Stimulated activated CD8-positive, alpha-beta memory T cell treated with anti-CD3 and anti-CD28 coated beads, Interleukin-2, amount 100 ng/mL, for 48 hours (primary cell): Measurements from ENCODE around the gene SIGMAR1.

ENCODE experiments used
- DNase-seq, 2 donors: peaks; one replicate each; pipeline ENCODE4 v3.0.0-alpha.2; 2020; ENCODE audit warnings: low read depth in 2 of 2

The SIGMAR1 gene

DNA sequence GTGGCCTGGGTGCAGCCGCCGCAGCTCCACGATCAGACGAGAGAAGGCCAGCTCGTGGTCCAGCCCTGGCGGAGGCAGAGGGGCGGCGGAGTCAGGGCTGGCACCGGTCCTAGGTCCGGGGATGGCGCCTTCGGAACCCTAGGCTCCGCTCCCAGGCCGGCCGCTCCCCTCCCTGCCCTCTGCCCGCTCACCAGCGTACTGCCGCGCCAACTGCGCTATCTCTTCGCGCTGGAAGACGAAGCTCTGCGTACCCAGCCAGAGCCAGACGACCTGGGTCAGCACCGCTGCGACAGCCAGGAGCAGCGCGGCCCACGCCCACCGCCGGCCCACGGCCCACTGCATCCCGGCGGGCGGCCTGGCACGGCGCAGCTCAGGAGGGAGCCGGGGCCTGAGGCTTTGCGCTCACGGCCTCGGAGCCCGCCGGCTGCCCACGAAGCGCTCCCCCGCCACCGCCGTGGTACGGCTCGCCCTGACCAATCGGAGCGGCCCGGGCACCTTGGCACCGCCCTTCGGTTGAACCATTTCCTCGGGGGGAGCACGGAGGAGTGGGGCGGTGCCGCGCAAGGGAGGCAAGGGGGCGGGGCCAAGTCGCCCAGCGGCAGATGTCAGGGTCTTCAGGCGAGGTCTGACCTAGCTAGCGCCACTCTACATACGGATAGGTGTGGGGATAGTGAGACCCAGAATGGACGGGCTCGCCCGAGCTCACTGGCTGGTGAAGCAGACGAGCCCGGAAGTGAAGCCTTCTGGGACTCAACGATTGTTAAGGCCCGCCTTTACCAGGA lies at the start of gene SIGMAR1:
Gene SIGMAR1 (minus strand): TSS at position 432 of the 782 bp plus-strand sequence. CDS start 90 bp downstream, at position 342.
- peak; percentile 90 to 92 for DNase-seq

DNA sequence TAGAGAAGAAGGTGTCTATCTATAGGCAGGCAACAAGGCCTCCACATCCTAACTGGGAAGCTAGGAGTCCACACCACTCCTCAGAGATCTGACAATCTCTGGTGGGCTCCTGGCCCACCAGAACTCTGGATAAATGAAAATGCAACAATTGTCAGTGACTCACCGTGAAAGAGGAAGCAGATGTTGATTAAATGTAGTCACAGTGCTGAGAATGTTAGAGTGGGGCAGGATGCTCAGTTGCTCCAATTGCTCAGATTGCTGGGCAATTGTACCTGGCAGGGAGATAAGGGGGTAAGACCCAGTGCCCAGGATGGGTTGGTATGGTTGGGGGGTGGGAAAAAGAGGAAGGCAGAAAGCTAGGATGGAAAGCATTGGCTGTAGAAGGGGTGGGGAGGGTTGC lies 49.1 kb upstream of the SIGMAR1 start:
- no peak for DNase-seq

DNA sequence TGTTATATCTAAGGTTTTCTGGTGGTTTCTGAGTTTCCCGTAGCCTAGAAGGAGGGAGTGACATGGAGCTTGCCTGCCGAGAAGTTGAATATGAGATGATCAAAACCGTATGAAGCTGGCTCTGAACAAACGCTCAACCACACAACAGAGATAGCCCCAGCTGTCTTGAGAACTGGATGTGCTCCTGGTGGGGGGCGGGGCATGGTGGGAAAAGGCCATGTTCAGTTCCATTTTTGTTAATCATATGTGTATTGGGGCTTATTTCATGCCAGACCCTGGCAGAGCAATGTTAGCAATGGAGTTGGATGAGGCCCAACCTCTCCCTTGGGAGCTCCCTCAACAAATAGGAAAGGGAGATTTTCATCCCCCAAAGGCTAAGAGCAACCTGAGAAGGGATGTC lies 48.6 kb upstream of the SIGMAR1 start:
- no peak for DNase-seq

DNA sequence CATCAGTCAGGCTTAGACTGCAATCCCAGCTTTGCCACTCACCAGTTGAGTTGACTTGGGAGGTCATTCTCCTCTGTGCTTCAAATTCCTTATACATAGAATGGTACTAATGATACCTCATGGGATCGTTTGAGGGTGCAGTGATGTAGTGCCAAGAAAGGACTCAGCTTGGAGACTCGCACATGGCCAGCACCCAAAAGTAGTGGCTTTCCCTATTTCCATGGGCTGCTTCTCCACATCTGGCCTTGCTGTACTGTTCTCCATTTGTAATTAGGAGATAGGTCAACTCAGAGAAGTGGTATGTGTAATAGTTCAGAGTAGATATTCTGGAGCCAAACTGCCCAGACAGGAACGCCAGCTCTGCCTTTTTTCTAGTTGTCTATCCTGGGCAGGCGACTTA lies 48.0 kb upstream of the SIGMAR1 start:
- DNase-seq: no peak

DNA sequence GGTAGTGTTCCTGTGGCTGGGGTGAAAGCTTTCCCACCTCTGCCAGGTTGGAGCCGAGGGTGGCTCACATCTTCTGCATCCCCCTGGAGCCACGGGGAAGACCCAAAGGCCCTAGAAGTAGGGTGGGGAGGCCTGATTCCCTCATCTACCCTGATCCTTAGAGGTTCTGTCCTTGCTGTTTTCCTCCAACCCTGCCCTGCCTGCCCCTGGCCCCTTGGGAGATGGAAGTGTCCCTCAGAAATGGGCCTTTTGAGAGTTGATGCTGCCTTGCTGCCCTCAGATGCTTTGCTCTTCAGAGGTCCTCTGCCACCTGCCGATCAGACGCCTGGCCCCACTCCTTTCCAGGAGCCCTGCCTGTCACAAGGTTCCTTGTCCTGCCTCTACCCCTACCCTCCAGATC lies 47.2 kb upstream of the SIGMAR1 start:
- no peak for DNase-seq

DNA sequence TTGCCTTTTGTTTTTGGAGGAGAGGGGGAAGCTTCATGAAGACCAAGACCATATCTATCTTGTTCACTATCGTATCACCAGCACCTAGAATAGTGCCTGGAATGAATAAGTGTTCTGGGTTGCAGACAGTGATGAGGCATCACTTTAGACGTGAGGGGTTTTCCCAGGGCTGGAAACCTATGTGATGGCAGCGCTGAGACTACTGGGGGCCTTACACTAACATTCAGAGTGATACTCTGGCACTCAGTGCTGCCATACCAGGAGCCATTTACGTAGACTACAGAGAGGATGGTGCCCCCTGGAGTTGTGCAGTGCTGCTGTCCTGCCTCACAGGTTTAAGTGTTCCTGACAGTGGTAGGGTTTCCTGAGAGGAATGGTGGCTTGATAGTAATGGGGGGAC lies 46.6 kb upstream of the SIGMAR1 start:
- DNase-seq: no peak

DNA sequence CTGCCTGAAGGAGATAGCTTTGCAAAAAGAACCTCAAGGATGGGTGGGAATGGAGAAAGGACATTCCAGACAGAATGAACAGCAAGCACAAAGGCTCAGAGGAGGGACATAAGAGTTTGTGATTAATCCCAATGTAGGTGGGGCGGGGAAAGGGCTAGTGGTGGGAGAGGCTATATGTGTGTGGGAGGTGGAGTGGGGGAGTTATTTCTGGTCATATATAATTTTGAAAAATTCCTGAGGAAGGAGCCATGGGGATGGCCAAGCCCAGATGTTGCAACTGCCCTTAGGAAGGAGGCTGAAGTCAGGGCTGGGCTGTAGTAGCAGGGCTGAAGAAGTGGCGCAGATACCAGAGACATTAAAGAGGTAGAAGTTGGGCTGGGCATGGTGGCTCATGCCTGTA lies 38.3 kb upstream of the SIGMAR1 start:
- no peak for DNase-seq

DNA sequence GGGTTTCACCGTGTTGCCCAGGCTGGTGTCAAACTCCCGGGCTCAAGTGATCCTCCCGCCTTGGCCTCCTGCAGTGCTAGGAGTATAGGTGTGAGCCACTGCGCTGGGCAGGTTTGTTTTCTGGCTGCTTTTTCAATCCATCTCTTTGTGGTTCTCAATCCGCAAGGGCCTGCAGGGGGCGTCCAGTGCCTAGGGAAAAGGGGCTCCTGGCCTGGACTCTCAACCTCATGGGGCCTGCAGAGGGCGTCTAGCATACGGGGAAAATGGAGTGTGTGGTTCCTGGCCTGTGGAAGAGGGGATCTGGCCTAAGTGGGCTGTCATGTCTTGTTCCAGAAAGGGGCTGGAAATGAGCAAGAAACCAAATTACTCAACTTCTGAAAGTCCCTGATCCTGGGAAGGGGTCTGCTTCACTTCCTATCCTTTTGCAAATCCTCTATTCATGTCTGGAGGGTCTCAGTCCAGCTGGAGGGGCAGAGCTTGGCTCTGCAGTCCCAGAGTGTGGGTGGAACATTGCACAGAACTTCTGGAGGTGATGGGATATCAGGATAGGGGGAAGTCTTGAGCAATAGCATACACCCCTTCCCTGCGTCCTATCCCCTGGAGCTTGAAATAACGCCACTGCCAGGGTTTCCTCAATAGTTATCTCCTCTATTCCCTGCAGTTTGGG lies 37.6 kb upstream of the SIGMAR1 start:
- DNase-seq: peak; percentile 51 to 64

DNA sequence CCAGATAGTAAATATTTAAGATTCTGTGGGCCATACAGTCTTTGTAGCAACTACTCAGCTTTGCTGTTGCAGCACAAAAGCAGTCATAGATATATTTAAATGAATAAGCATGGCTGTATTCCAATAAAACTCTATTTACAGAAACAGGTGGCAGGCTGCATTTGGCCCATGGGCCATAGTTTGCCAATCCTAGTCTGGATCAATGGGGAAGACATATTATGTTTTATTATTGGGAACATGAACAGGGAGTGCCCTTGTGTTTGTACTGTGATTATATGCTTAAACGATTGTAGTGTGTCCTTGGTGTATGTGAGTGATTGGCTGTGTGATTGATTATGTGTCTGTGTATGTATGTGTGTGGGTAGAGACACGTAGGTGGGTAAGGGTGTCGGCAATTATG lies 36.9 kb upstream of the SIGMAR1 start:
- no peak for DNase-seq

DNA sequence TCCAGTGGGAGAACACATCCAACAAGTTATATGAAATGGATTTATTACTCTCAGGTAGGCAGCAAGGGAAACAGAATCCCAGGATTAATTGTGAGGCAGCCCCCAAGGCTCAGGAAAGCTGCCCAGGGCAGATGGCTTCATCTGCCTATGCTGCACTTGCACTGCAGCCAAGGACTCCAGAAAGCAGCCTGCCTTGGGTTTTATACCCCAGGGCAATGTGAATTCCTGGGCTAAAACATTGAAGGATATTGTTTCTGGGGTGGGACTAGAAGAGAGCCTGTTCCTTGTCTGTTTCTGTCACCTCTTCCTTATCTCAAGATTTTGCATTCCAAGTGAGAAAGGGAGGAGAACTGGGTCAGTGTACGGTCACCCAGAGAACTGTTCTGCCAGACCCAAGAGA lies 33.7 kb upstream of the SIGMAR1 start:
- no peak for DNase-seq

DNA sequence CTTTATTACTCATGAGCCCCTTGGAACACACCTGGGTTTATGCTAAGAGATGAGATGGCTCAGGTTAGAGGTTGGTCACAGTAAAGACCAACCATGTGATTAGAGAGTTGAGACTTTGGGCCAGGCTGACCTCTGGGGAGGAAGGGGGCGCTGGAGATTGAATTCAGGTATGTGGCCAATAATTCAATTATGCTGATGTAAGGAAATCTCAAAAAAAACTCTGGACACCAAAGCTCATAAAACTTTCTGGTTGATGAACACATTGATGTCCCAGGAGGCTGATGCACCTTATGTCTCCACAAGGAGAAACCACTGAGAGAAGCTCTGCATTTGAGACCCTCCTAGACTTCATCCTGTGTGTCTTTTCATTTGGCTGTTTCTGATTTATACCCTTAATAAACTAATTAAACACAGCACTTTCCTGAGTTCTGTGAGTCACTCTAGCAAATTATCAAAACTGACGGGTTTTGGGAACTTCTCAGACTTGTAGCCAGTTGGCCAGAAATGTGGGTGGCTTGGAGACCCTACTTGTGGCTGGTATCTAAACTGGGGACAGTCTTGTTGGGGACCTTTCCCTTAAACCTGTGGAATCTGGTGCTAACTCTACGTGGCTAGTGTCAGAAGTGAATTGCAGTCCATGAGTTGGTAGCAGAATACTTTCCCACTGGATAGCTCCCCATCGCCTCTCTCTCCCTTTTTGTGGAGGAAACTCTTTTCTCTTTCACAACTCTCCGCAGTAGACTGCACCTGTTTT lies 32.4 kb upstream of the SIGMAR1 start:
- DNase-seq: no peak

DNA sequence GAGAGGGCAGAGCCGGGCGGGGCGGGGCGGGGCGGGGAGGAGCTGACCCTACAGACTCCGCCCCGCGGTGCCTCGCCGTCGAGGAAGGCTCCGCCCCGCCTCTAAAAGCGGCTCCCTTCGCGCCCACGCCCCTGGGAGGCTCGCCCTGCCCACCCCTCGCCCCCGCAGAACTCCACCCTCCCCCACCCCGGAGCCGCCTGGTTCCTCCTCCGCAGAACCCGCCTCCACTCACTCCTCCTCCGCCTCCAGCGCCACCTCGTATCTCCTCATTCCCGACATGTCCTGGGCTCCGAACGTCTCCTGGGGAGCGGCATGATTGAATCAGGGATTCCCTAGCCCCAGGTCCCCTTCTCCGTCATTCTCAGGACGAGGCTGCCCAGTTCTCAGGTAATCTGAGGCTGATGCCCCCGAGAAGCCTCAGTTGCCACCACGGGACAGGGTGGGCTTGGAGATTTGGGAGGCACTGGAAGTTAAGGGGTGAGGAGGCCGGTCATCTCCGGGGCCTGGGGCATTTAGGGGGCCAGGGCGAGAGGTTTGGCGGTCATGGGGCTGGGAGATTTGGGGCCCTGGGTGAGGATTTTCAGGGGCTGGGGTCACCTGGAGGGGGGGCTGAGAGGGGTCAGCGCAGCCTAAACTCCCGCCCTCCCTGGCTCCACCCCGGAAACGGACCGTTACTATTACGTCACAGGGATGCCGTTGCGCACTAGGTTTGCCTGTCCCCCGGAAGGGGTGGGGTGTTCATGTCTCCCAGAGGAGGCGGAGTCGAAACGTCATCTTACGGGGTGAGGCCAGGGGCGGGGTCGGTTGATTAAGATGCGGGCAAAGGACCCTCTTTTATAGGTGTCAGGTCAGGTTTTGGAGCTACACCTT lies 28.0 kb upstream of the SIGMAR1 start:
- peak; percentile 70 to 83 for DNase-seq

DNA sequence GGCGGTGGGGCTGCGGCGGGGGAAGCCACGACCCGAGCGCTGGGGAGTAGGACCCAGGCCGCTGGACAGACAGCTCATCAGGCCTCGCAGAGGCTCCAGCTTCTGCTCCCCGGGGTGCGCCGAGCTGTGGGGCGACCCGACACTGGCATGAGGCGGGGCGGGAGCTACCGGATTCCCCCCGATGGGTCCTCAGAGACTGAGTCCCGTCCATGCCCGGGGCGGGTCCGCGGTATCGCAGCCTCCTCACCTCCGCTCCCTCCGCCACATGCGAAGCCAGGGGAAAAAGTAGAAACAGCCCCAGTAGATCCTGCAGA lies 27.4 kb upstream of the SIGMAR1 start:
- DNase-seq: no peak

DNA sequence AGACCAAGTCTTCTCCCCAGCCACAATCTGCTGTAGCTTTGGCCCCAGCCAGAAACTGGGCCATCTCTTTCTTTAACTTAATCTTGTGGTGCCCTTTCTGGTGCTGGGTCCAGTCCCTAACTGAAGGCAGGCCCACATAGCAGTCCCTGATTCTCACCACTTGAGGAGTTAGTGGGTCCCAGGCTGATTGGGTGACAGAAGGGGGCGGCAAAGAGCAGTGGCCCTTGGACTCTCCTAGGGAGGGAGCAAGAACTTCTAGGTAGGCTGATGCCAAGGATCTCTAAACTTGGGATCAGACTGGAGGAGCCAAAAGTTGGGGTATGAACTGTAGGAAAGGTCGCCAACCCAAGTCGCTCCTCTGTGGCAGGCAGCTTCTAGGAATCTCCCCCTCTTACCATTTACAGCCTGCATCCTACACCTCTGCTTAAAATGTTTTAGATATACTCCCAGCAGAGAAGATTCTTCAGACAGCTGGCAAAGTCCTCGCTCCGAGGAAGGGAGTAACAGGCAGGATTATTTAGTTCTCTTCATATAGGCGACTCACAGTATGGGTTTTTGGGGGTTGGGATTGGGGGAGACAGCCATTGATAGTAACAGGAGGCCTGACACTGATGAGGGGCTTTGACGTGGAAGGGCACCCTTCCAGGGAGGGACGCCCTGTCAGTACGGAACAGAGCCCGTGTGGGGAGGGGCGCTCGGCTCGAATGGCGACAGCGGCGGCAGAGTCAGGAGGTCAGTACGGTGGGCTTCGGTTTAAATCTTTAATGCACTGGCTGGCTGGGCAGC lies 26.9 kb upstream of the SIGMAR1 start:
- DNase-seq: peak in 1 of 2 donors; percentile 75

DNA sequence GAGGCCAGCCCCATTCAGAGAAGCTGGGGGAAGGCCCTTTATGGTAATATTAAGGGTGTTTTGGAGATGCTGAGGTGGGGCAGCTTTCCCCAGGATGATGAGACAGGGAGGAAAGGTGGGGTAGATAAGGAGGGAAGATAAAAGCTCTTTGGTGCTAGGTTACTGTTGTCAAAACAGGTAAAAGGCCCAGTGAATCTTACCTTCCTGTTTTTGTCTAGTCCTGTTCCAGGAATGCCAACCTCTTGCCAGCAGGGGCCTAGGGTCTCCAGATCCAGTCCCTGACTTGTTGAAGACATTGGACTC lies 25.7 kb upstream of the SIGMAR1 start:
- no peak for DNase-seq

DNA sequence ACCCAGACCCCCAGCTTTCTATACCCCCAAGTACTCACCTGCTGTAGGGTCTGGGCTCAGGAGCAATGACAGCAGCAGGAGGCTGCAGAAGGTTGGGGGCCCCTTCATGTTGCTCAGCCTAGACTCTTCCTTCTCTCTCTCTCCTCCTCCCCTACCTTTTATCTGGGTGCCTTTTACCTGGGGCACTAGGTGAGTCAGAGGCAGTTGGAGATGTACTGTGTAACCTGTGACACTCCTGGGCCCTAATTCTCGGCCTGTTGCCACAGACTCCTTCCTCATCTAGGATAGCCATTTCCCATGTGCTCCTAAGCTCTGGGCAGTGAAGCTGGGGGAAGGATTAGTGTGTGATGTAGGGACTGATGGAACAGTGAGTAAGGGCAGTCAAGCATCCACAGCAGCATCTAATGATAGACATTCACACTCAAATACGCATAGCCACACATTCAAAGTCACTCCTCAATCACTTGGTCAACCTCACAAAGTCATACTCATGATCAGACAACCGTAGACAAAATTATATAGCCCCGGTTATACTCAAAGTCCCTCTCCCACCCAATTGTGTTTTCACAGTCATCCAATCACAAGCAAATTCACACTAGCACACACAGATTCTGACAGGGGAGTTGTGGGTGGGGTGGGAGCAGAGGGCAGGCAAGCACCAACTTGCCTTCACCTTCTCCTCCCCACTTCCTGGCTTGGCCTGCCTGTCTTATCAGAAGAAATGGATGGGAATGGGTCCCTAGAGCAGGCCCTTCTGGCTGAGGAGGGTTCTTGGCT lies 25.1 kb upstream of the SIGMAR1 start, which contains the start of gene CCL27:
Gene CCL27 (minus strand): TSS at position 132 of the 777 bp plus-strand sequence. CDS start 24 bp downstream, at position 108.
- no peak for DNase-seq

DNA sequence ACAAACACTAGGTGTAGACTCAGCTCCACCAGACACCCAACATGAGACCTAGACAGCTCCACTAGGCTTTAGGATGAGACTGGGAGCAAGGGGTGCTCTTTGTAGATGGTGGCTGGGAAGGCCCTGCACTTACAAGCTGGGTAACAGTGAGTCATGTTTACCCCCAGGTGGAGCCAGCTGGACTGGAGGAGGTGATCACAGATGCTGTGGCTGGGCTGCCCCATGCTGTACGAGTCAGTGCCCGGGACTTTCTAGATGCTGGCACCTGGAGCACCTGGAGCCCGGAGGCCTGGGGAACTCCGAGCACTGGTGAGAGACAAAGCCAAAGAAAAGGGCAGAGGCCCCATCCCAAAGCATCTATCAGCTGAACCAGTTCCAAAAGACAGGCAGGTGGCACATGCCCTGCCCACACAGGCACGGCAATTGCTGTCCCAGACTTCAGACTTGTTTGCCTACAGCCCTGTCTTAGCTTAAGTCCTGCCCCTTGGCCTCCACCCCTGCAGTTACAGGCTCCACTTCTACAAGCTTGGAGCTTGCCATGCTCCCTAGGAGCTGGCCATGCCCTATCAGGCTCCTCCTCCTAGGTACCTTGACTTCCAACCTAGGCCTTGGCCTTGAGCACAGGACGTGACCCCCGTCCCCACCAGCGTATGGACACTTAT lies 22.1 kb upstream of the SIGMAR1 start:
- DNase-seq: no peak

DNA sequence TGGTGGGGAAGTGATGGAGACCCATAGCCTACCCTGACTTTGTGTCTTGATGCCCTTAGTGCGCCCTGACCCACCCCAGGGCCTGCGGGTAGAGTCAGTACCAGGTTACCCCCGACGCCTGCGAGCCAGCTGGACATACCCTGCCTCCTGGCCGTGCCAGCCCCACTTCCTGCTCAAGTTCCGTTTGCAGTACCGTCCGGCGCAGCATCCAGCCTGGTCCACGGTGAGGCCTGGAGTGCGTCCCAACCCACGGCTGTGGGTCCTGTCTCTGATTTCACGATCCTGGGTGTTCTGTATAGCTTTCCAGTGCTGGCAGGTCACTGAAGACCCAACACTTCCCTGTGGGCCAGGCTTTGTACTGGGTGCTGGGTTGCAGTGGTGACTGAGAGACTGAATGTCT lies 20.9 kb upstream of the SIGMAR1 start:
- DNase-seq: no peak

DNA sequence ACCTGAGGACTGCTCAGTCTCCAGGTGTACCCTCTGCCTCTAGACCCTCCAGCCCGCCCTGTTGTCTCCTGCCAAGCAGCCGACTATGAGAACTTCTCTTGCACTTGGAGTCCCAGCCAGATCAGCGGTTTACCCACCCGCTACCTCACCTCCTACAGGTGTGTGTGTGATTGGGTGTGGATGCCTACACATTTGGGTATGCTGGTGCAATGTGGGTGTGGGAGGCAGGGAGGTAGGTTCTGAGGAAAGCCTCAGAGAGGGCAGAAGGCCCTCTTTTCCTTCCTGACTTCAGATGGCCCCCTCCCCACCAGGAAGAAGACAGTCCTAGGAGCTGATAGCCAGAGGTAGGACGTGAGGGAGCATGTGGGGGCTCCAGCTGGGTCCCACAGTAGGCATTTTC lies 19.4 kb upstream of the SIGMAR1 start:
- DNase-seq: no peak

DNA sequence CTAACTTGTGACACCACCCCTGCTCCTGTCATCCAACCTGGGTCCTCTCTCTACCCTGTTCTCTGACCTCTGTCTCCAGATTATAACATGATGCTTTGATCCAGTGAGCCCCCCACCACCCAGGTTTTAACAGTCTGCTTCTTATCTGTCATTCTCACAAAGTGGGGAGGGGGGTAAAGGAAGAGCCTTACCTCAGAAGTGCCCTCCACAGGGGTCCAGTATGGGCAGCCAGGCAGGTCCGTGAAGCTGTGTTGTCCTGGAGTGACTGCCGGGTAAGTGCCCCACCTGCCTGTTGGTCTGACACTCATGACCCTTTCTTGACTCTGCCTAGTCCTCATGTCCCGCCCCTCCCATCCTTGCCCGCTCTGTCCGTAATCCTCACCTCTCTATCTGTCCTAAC lies 17.8 kb upstream of the SIGMAR1 start:
- DNase-seq: no peak
